IgD-negative memory B cell (primary cell): ENCODE measurements around the gene HMCN2. TPM values are rescaled to one million over a fixed set of nuclear protein-coding genes. Genes with fewer than 3 reads are reported as not detected.

Experiments used
- H3K27ac Mint-ChIP-seq, 3 donors: one replicate each; pipeline ENCODE4 v1.8.0; 2020 to 2022; ENCODE audit warnings: mild to moderate bottlenecking in 3 of 3, mixed read lengths in 3 of 3, moderate library complexity in 1 of 3
- H3K27me3 Mint-ChIP-seq: one replicate; pipeline ENCODE4 v1.8.0; 2021; ENCODE audit warnings: mixed read lengths
- H3K36me3 Mint-ChIP-seq: one replicate; pipeline ENCODE4 v1.8.0; 2020; ENCODE audit warnings: mild to moderate bottlenecking, mixed read lengths
- H3K4me1 Mint-ChIP-seq, 3 donors: one replicate each; pipeline ENCODE4 v1.8.0; 2020 to 2022; ENCODE audit warnings: mixed read lengths in 3 of 3, mild to moderate bottlenecking in 1 of 3
- H3K4me3 Mint-ChIP-seq, 4 donors: one replicate each; pipeline ENCODE4 v1.8.0; 2020 to 2022; ENCODE audit warnings: mild to moderate bottlenecking in 4 of 4, mixed read lengths in 4 of 4, moderate library complexity in 3 of 4
- H3K9me3 Mint-ChIP-seq, 3 donors: one replicate each; pipeline ENCODE4 v1.8.0; 2020 to 2021; ENCODE audit warnings: mixed read lengths in 3 of 3, mild to moderate bottlenecking in 1 of 3
- polyA plus RNA-seq: library from polyadenylated mRNA; unstranded; fragments of 300-500 nt; fragmentation: Illumina TruSeq; gene quantifications from one replicate; pipeline ENCODE4 v1.2.3, GENCODE V29; 2021

HMCN2 gene
- polyA plus RNA-seq, 1 donor from 2014 or later, result not detected

DNA sequence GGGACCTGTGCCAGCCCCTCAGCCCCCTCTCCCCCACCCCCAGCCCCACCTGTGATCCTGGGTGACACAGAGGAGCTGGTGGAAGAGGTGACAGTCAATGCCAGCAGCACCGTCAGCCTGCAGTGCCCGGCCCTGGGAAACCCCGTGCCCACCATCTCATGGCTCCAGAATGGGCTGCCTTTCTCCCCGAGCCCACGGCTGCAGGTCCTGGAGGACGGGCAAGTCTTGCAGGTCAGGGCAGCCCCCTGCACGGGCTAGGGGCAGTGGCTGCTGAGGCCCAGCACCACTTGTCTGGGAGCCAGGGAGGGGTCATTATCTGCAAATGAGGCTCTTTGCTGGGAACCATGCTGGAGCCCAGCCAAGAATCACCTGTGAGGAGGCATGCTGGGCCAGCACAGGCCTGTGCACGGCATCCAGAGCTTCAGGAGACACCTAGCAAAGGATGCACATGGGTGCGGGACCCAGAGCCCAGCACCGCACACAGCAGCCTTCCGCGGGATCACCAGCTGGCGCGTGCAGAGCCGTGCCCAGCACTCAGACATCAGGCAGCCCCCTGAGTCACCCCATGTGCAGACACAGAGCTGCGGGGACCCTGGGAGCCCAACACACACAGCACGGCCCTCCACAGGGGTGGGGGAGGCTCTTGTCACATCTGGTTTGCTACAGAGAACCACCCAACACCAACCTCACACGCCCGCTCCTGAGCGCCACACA lies 117.2 kb downstream of the HMCN2 start:
- Mint-ChIP-seq H3K4me1 (peaks cover 0 to 2% (median 0%) of the 10 kb centered on the region in 3 donors), H3K4me3 (no peak overlapping the region), H3K36me3 (no peaks in the 10 kb centered on the region)

GRCh38 chr9:130383350-130383715 lies 117.8 kb downstream of the HMCN2 start:
- peaks cover 0 to 2% (median 0%) of the 10 kb centered on the region in 3 donors for H3K4me1 Mint-ChIP-seq
- peaks cover 2% of the 10 kb centered on the region for H3K27me3 Mint-ChIP-seq
- no peak overlapping the region for H3K27ac Mint-ChIP-seq
- no peaks in the 10 kb centered on the region for H3K9me3 Mint-ChIP-seq
- no peak overlapping the region for H3K4me3 Mint-ChIP-seq
- no peaks in the 10 kb centered on the region for H3K36me3 Mint-ChIP-seq

More for the DNA sequence above, 117.2 kb downstream of the HMCN2 start:
- Mint-ChIP-seq H3K27me3 (no peaks in the 10 kb centered on the region), H3K27ac (no peak overlapping the region), H3K9me3 (no peaks in the 10 kb centered on the region)

GRCh38 chr9:130383979-130384676 lies 118.6 kb downstream of the HMCN2 start:
- H3K9me3 Mint-ChIP-seq, result no peaks in the 10 kb centered on the region

GRCh38 chr9:130385257-130385656 lies 119.7 kb downstream of the HMCN2 start:
- H3K4me3 Mint-ChIP-seq, result no peak overlapping the region
- H3K27me3 Mint-ChIP-seq, result peaks cover 3% of the 10 kb centered on the region
- H3K4me1 Mint-ChIP-seq, result peaks cover 0 to 2% (median 0%) of the 10 kb centered on the region in 3 donors
- H3K9me3 Mint-ChIP-seq, result no peaks in the 10 kb centered on the region
- no peaks in the 10 kb centered on the region for H3K36me3 Mint-ChIP-seq
- no peak overlapping the region for H3K27ac Mint-ChIP-seq

More at GRCh38 chr9:130383979-130384676, 118.6 kb downstream of the HMCN2 start:
- Mint-ChIP-seq H3K4me1 (peaks cover 0 to 2% (median 0%) of the 10 kb centered on the region in 3 donors), H3K27me3 (peaks cover 2% of the 10 kb centered on the region), H3K4me3 (no peak overlapping the region), H3K27ac (no peak overlapping the region), H3K36me3 (no peaks in the 10 kb centered on the region)

- Mint-ChIP-seq H3K4me1 (peaks cover 0 to 2% (median 0%) of the 10 kb centered on the region in 3 donors), H3K27ac (no peak overlapping the region)
Measured at GRCh38 chr9:130387398-130387797, 121.8 kb downstream of the HMCN2 start.

DNA sequence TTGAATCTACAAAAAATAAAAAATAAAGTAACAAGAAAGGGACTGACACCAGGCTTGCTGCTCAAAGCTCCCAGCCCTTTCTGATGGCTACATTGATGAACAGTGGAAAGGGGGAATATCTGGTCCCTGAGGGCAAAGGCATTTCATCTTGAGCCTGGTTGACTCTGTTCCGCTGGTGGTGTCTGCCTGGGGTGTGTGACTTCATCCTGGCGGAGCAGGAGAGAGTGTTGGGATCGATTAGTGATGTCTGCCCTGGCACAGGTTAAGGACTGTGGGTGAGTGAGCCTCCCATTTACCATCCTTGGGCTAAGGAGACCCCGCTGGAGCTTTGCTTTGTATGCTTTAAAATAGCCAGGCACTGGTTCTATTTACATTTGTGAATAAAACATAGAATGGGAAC lies 122.3 kb downstream of the HMCN2 start:
- Mint-ChIP-seq H3K27me3 (peaks cover 4% of the 10 kb centered on the region), H3K27ac (no peak overlapping the region), H3K36me3 (no peaks in the 10 kb centered on the region), H3K4me1 (peaks cover 0 to 2% (median 0%) of the 10 kb centered on the region in 3 donors), H3K4me3 (no peak overlapping the region), H3K9me3 (no peaks in the 10 kb centered on the region)

More at GRCh38 chr9:130387398-130387797, 121.8 kb downstream of the HMCN2 start:
- Mint-ChIP-seq H3K4me3 (peak overlapping the region in 1 of 4 donors; percentile 40), H3K9me3 (no peaks in the 10 kb centered on the region), H3K36me3 (no peaks in the 10 kb centered on the region), H3K27me3 (peaks cover 4% of the 10 kb centered on the region)

- Mint-ChIP-seq H3K27ac (no peak overlapping the region), H3K4me3 (no peak overlapping the region), H3K4me1 (peaks cover 0 to 2% (median 0%) of the 10 kb centered on the region in 3 donors), H3K9me3 (no peaks in the 10 kb centered on the region), H3K27me3 (peaks cover 8% of the 10 kb centered on the region), H3K36me3 (no peaks in the 10 kb centered on the region)
Measured at GRCh38 chr9:130390390-130390789, 124.8 kb downstream of the HMCN2 start.

DNA sequence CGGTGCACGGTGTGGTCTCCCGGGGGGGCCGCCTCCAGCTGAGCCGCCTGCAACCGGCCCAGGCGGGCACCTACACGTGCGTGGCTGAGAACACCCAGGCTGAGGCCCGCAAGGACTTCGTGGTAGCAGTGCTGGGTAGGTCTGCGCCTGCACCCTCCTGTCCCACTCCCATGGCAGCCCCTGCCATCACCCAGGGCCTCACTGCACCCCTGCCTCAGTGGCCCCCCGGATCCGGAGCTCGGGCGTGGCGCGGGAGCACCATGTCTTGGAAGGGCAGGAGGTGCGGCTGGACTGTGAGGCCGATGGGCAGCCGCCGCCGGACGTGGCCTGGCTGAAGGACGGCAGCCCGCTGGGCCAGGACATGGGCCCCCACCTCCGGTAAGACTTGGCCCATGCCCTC lies 125.4 kb downstream of the HMCN2 start:
- peaks cover 8% of the 10 kb centered on the region for H3K27me3 Mint-ChIP-seq

GRCh38 chr9:130391866-130392265 lies 126.3 kb downstream of the HMCN2 start:
- peaks cover 0 to 2% (median 0%) of the 10 kb centered on the region in 3 donors for H3K4me1 Mint-ChIP-seq
- no peak overlapping the region for H3K4me3 Mint-ChIP-seq
- no peaks in the 10 kb centered on the region for H3K36me3 Mint-ChIP-seq
- H3K27ac Mint-ChIP-seq, result no peak overlapping the region
- H3K9me3 Mint-ChIP-seq, result peaks cover 0 to 3% (median 2%) of the 10 kb centered on the region in 3 donors
- H3K27me3 Mint-ChIP-seq, result peaks cover 8% of the 10 kb centered on the region

More for the DNA sequence above, 125.4 kb downstream of the HMCN2 start:
- Mint-ChIP-seq H3K27ac (no peak overlapping the region), H3K9me3 (no peaks in the 10 kb centered on the region), H3K4me1 (peaks cover 0 to 2% (median 0%) of the 10 kb centered on the region in 3 donors), H3K36me3 (no peaks in the 10 kb centered on the region), H3K4me3 (no peak overlapping the region)

- Mint-ChIP-seq H3K36me3 (no peaks in the 10 kb centered on the region), H3K4me1 (no peaks in the 10 kb centered on the region), H3K9me3 (peaks cover 0 to 5% (median 3%) of the 10 kb centered on the region in 3 donors), H3K27ac (no peak overlapping the region), H3K27me3 (peaks cover 6% of the 10 kb centered on the region), H3K4me3 (no peak overlapping the region)
Measured at GRCh38 chr9:130393681-130394071, 128.1 kb downstream of the HMCN2 start.

GRCh38 chr9:130394320-130394719 lies 128.8 kb downstream of the HMCN2 start:
- H3K27ac Mint-ChIP-seq, result no peak overlapping the region
- H3K9me3 Mint-ChIP-seq, result peaks cover 0 to 5% (median 3%) of the 10 kb centered on the region in 3 donors
- H3K4me1 Mint-ChIP-seq, result no peaks in the 10 kb centered on the region
- no peak overlapping the region for H3K4me3 Mint-ChIP-seq
- no peaks in the 10 kb centered on the region for H3K36me3 Mint-ChIP-seq
- H3K27me3 Mint-ChIP-seq, result peaks cover 6% of the 10 kb centered on the region

GRCh38 chr9:130394814-130395470 lies 129.4 kb downstream of the HMCN2 start:
- H3K4me3 Mint-ChIP-seq, result peak overlapping the region in 1 of 4 donors; percentile 57
- H3K9me3 Mint-ChIP-seq, result peaks cover 0 to 5% (median 3%) of the 10 kb centered on the region in 3 donors
- H3K36me3 Mint-ChIP-seq, result no peaks in the 10 kb centered on the region
- peaks cover 8% of the 10 kb centered on the region for H3K27me3 Mint-ChIP-seq
- H3K27ac Mint-ChIP-seq, result no peak overlapping the region
- H3K4me1 Mint-ChIP-seq, result peaks cover 0 to 1% (median 0%) of the 10 kb centered on the region in 3 donors

GRCh38 chr9:130395810-130396435 lies 130.4 kb downstream of the HMCN2 start:
- peaks cover 6% of the 10 kb centered on the region for H3K27me3 Mint-ChIP-seq
- peaks cover 0 to 1% (median 0%) of the 10 kb centered on the region in 3 donors for H3K4me1 Mint-ChIP-seq
- no peaks in the 10 kb centered on the region for H3K36me3 Mint-ChIP-seq
- peaks cover 0 to 5% (median 3%) of the 10 kb centered on the region in 3 donors for H3K9me3 Mint-ChIP-seq
- no peak overlapping the region for H3K4me3 Mint-ChIP-seq
- no peak overlapping the region for H3K27ac Mint-ChIP-seq

DNA sequence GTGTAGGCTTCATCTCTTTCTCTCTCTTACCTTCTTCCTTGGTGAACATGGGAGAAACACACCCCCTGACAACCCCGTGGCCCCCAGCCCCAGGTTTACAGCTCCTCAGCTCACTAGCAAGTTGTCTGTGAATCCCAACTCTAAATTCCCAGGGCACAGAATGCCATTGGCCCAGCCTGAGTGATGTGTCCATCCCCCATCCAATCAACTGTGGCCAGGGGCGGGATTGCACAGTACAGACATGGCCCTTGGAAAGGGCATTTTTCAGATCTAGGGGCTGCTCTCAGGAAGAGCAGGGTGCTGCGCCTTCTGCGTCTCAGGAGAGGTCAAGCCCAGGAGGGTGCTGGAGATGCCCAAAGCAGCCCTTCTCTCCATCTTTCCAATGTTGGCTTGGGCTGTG lies 131.0 kb downstream of the HMCN2 start:
- Mint-ChIP-seq H3K27ac (no peak overlapping the region), H3K4me3 (no peak overlapping the region), H3K36me3 (no peaks in the 10 kb centered on the region), H3K9me3 (peaks cover 0 to 5% (median 3%) of the 10 kb centered on the region in 3 donors), H3K27me3 (peaks cover 6% of the 10 kb centered on the region), H3K4me1 (peaks cover 0 to 1% (median 0%) of the 10 kb centered on the region in 3 donors)
